Astrocyte (in vitro differentiated cells and primary cell): ENCODE results near the gene CCDC57. TPM values are rescaled to one million over a fixed set of nuclear protein-coding genes. Genes with fewer than 3 reads are reported as not detected.

ENCODE experiments used
- DNase-seq: peaks from one replicate; pipeline ENCODE4 v3.0.0-alpha.2; 2010; ENCODE audit warnings: low read depth
- FAIRE-seq: peaks from 2 replicates; lab custom pipeline; 2011; peaks lifted over from hg19 to GRCh38; lab: Jason Lieb, UNC
- H2AFZ ChIP-seq: 2 replicates; pipeline ENCODE4 v1.6.0; 2012; ENCODE audit warnings: low read depth, low read length, inconsistent platforms
- H3K27ac ChIP-seq: 2 replicates; pipeline ENCODE4 v1.5.1; 2011; ENCODE audit warnings: low read depth, low read length, inconsistent platforms
- H3K27me3 ChIP-seq: 2 replicates; pipeline ENCODE4 v1.6.0; 2011; ENCODE audit warnings: low read length, inconsistent platforms; ENCODE audit not compliant: insufficient read depth
- H3K36me3 ChIP-seq: 2 replicates; pipeline ENCODE4 v1.5.1; 2011; ENCODE audit warnings: low read length, inconsistent platforms; ENCODE audit not compliant: insufficient read depth
- H3K4me1 ChIP-seq: 2 replicates; pipeline ENCODE4 v1.5.1; 2011; ENCODE audit warnings: low read length, inconsistent platforms; ENCODE audit not compliant: insufficient read depth
- H3K4me2 ChIP-seq: 2 replicates; pipeline ENCODE4 v1.6.0; 2012; ENCODE audit warnings: low read length, inconsistent platforms
- H3K4me3 ChIP-seq: 2 replicates; pipeline ENCODE4 v1.5.1; 2011; ENCODE audit warnings: low read depth, mild to moderate bottlenecking, low read length, inconsistent platforms; ENCODE audit not compliant: insufficient read depth
- H3K79me2 ChIP-seq: 2 replicates; pipeline ENCODE4 v1.6.0; 2012; ENCODE audit warnings: mild to moderate bottlenecking, low read length, inconsistent platforms; ENCODE audit not compliant: insufficient read depth
- H3K9ac ChIP-seq: 2 replicates; pipeline ENCODE4 v1.6.0; 2012; ENCODE audit warnings: mild to moderate bottlenecking, low read length, inconsistent platforms
- H3K9me3 ChIP-seq: 2 replicates; pipeline ENCODE4 v1.5.1; 2012; ENCODE audit warnings: low read depth, mild to moderate bottlenecking, low read length, inconsistent platforms; ENCODE audit not compliant: insufficient read depth
- H4K20me1 ChIP-seq: 2 replicates; pipeline ENCODE4 v1.6.0; 2012; ENCODE audit warnings: low read length, inconsistent platforms; ENCODE audit not compliant: insufficient read depth
- H3K27ac Mint-ChIP-seq: one replicate; pipeline ENCODE4 v1.8.0; 2021; ENCODE audit warnings: mild to moderate bottlenecking, mixed read lengths; ENCODE audit not compliant: unreplicated experiment
- H3K27me3 Mint-ChIP-seq: one replicate; pipeline ENCODE4 v1.8.0; 2021; ENCODE audit warnings: low read depth, mixed read lengths; ENCODE audit not compliant: unreplicated experiment
- H3K36me3 Mint-ChIP-seq: one replicate; pipeline ENCODE4 v1.8.0; 2021; ENCODE audit warnings: low read depth, mixed read lengths; ENCODE audit not compliant: unreplicated experiment
- H3K4me1 Mint-ChIP-seq: one replicate; pipeline ENCODE4 v1.8.0; 2021; ENCODE audit warnings: low read depth, mixed read lengths; ENCODE audit not compliant: unreplicated experiment
- H3K4me3 Mint-ChIP-seq: one replicate; pipeline ENCODE4 v1.8.0; 2021; ENCODE audit warnings: mild to moderate bottlenecking, moderate library complexity, mixed read lengths; ENCODE audit not compliant: unreplicated experiment
- H3K9me3 Mint-ChIP-seq: one replicate; pipeline ENCODE4 v1.8.0; 2021; ENCODE audit warnings: mild to moderate bottlenecking, mixed read lengths; ENCODE audit not compliant: unreplicated experiment
- CTCF ChIP-seq: IDR thresholded peaks from 2 replicates; pipeline ENCODE4 v1.5.1; 2011; ENCODE audit warnings: low read depth, mild to moderate bottlenecking, inconsistent platforms, low read length, moderate library complexity; ENCODE audit not compliant: insufficient read depth
- EZH2 ChIP-seq: IDR thresholded peaks from 2 replicates; pipeline ENCODE4 v1.6.1; 2012; ENCODE audit warnings: mild to moderate bottlenecking, low read length, inconsistent platforms; ENCODE audit not compliant: insufficient read depth
- total RNA-seq: library from RNA; stranded (reverse); gene quantifications from 2 replicates; pipeline ENCODE4 v1.2.1, GENCODE V29; 2021

The CCDC57 gene
- total RNA-seq, 1 donor from 2014 or later = 20.4 TPM

- H3K9ac ChIP-seq = no peak overlapping the region
- no peak overlapping the region for H3K4me3 ChIP-seq
- H3K9me3 ChIP-seq = no peaks in the 10 kb centered on the region
- no peak overlapping the region for H3K27ac ChIP-seq
- no peak overlapping the region for H3K4me3 Mint-ChIP-seq
- H3K79me2 ChIP-seq = no peaks in the 10 kb centered on the region
- H3K27me3 ChIP-seq = no peaks in the 10 kb centered on the region
- no peak for FAIRE-seq
- TF ChIP-seq CTCF (no peak), EZH2 (no peak)
- H3K4me1 ChIP-seq = no peaks in the 10 kb centered on the region
- H3K36me3 ChIP-seq = peaks cover 11% of the 10 kb centered on the region
- H4K20me1 ChIP-seq = peaks cover 6% of the 10 kb centered on the region
- no peak overlapping the region for H3K4me2 ChIP-seq
- H3K27me3 Mint-ChIP-seq = peaks cover 27% of the 10 kb centered on the region
- no peaks in the 10 kb centered on the region for H3K4me1 Mint-ChIP-seq
- peak overlapping the region; percentile 62 for H3K27ac Mint-ChIP-seq
- H3K9me3 Mint-ChIP-seq = no peaks in the 10 kb centered on the region
- H3K36me3 Mint-ChIP-seq = peaks cover 31% of the 10 kb centered on the region
- no peak for DNase-seq
- H2AFZ ChIP-seq = no peak overlapping the region
Measured at GRCh38 chr17:82179412-82179811, 33.2 kb downstream of the CCDC57 start.

- Histone ChIP-seq H3K4me2 (no peak overlapping the region), H3K27ac (no peak overlapping the region), H3K9ac (no peak overlapping the region), H2AFZ (no peak overlapping the region), H3K9me3 (no peaks in the 10 kb centered on the region), H3K4me3 (no peak overlapping the region), H3K4me1 (no peaks in the 10 kb centered on the region), H3K79me2 (no peaks in the 10 kb centered on the region), H3K36me3 (peaks cover 6% of the 10 kb centered on the region), H3K27me3 (no peaks in the 10 kb centered on the region), H4K20me1 (no peaks in the 10 kb centered on the region)
- FAIRE-seq (no peak), DNase-seq (no peak)
- Mint-ChIP-seq H3K36me3 (peaks cover 28% of the 10 kb centered on the region), H3K4me1 (no peaks in the 10 kb centered on the region), H3K9me3 (no peaks in the 10 kb centered on the region), H3K27me3 (peaks cover 29% of the 10 kb centered on the region), H3K4me3 (no peak overlapping the region), H3K27ac (no peak overlapping the region)
- TF ChIP-seq CTCF = no peak
- TF ChIP-seq EZH2 = no peak
Measured at GRCh38 chr17:82178499-82179261, 34.0 kb downstream of the CCDC57 start.
